Panc1 (cell line): Measurements from ENCODE around the gene LLPH. TPM values are rescaled to one million over a fixed set of nuclear protein-coding genes. Genes with fewer than 3 reads are reported as not detected.

Experiments
- ATAC-seq: fragments of 200-7000 bp; cut with Tn5 transposase; 2 replicates; pipeline ENCODE4 v1.9.1; 2020; ENCODE audit warnings: mild to moderate bottlenecking, moderate library complexity
- BruUV-seq: library from RNA; stranded (reverse); fragments of 400-500 nt; replicated peaks from 2 replicates; lab custom pipeline; 2021; lab: Mats Ljungman, UMichigan
- CTCF ChIA-PET: fragments of 300-600 bp; sonication (Branson Sonifier 250); formaldehyde crosslinking; loops from one replicate; lab custom pipeline; 2022; ENCODE audit warnings: antibody characterized with exemption; lab: Charles Lee
- POLR2A ChIA-PET: fragments of 300-600 bp; sonication (Branson Sonifier 250); formaldehyde crosslinking; loops from one replicate; lab custom pipeline; 2022; ENCODE audit warnings: antibody characterized with exemption; lab: Charles Lee
- DNase-seq: peaks from one replicate; pipeline ENCODE4 v3.0.0-alpha.2; 2010; ENCODE audit warnings: low read depth, low spot score
- H3K27ac ChIP-seq: 2 replicates; pipeline ENCODE4 v1.5.1; 2011; ENCODE audit warnings: mild to moderate bottlenecking, low read length, inconsistent platforms
- H3K27me3 ChIP-seq: fragments of 200-500 bp; sonication (Bioruptor generic); 2 replicates; pipeline ENCODE4 v1.6.0; 2014; ENCODE audit warnings: low read length, inconsistent platforms; ENCODE audit not compliant: control insufficient read depth, insufficient read depth
- H3K36me3 ChIP-seq: fragments of 200-500 bp; sonication (Bioruptor generic); 2 replicates; pipeline ENCODE4 v1.5.1; 2014; ENCODE audit warnings: inconsistent platforms, mild to moderate bottlenecking, low read length, moderate library complexity; ENCODE audit not compliant: control insufficient read depth, insufficient read depth
- H3K4me1 ChIP-seq: 2 replicates; pipeline ENCODE4 v1.5.1; 2011; ENCODE audit warnings: inconsistent platforms, mild to moderate bottlenecking, low read length, moderate library complexity; ENCODE audit not compliant: control insufficient read depth, insufficient read depth
- H3K4me3 ChIP-seq, 2 experiments: 2 replicates each; pipeline ENCODE4 v1.5.1; 2011 to 2012; ENCODE audit warnings: low read depth in 2 of 2, low read length in 2 of 2, mild to moderate bottlenecking in 2 of 2, inconsistent platforms in 1 of 2, moderate library complexity in 1 of 2
- H3K9me3 ChIP-seq: fragments of 200-500 bp; sonication (Bioruptor generic); 2 replicates; pipeline ENCODE4 v1.5.1; 2014; ENCODE audit warnings: low read depth, mild to moderate bottlenecking, inconsistent platforms, low read length, moderate library complexity; ENCODE audit not compliant: control insufficient read depth, insufficient read depth
- CTCF ChIP-seq: fragments of 450-650 bp; IDR thresholded peaks from 2 replicates; pipeline ENCODE4 v1.5.1; 2017; ENCODE audit warnings: mild to moderate bottlenecking
- POLR2AphosphoS5 ChIP-seq: IDR thresholded peaks from 2 replicates; pipeline ENCODE4 v1.6.1; 2012; ENCODE audit warnings: mild to moderate bottlenecking, low read depth, low read length, moderate library complexity
- REST ChIP-seq, 2 experiments: IDR thresholded peaks; 2 replicates each; pipeline ENCODE4 v1.6.1; 2011 to 2012; ENCODE audit warnings: low read depth in 2 of 2, control low read depth in 1 of 2, low read length in 1 of 2, mild to moderate bottlenecking in 1 of 2, moderate library complexity in 1 of 2; ENCODE audit not compliant: insufficient read depth in 1 of 2
- SIN3A ChIP-seq: IDR thresholded peaks from 2 replicates; pipeline ENCODE4 v1.6.1; 2012; ENCODE audit warnings: low read depth, mild to moderate bottlenecking, low read length, moderate library complexity, borderline replicate concordance; ENCODE audit not compliant: insufficient read depth
- TCF7L2 ChIP-seq: IDR thresholded peaks from 2 replicates; pipeline ENCODE4 v1.6.1; 2011; ENCODE audit warnings: mild to moderate bottlenecking, low read depth, low read length, inconsistent platforms
- in situ Hi-C: cut with HindIII; loops from 2 replicates; pipeline ENCODE4 v1.10.0; 2016; ENCODE audit warnings: low sequenced_read_pairs, low pct_unique_long_range_greater_than_20kb
- intact Hi-C: fragments of 100-400 bp; cut with micrococcal nuclease; formaldehyde crosslinking; loops from one replicate; pipeline ENCODE4 v1.10.0; 2022; ENCODE audit not compliant: unreplicated experiment
- total RNA-seq: library from RNA; stranded (reverse); gene quantifications from one replicate; pipeline ENCODE4 v1.2.1, GENCODE V29; 2021; ENCODE audit not compliant: unreplicated experiment

Gene LLPH
- total RNA-seq, 1 experiment from 2014 or later = 40.5 TPM

- ATAC-seq (no peak), DNase-seq (no peak)
- peak overlapping the region; percentile 97 for H3K27ac ChIP-seq
- H3K27me3 ChIP-seq = no peaks in the 10 kb centered on the region
- TF ChIP-seq SIN3A = no peak
- TF ChIP-seq TCF7L2 = no peak
- TF ChIP-seq CTCF = no peak
- no peak for TF ChIP-seq POLR2AphosphoS5
- no peak for TF ChIP-seq REST (IDR thresholded peaks at IDR 0.05; ENCODE audit: insufficient read depth in 1 of 2, low read depth in 2 of 2, low read length in 1 of 2)
- intact Hi-C loops = no loop called here
- peaks cover 7% of the 10 kb centered on the region; the same call in 1 of the 2 replicates for H3K9me3 ChIP-seq
- peak overlapping the region; percentile 64 to 86 for H3K4me3 ChIP-seq
- peaks cover 6% of the 10 kb centered on the region; the same call in 1 of the 2 replicates for H3K36me3 ChIP-seq
- H3K4me1 ChIP-seq = no peaks in the 10 kb centered on the region
- POLR2A ChIA-PET = interaction anchor here (1.3 kb wide), 1 partner anchor 22 kb away, joined by 3 read pairs; no protein-coding TSS in a partner anchor
- in situ Hi-C loops = no loop called here
- CTCF ChIA-PET = interaction anchor here (0.7 kb wide), 1 partner anchor 67 kb away, joined by 3 read pairs; no protein-coding TSS in a partner anchor
- BruUV-seq = TSS peak; percentile 45
Observed at GRCh38 chr12:66168410-66168809, 37.9 kb upstream of the LLPH start.

- in situ Hi-C loops = no loop called here
- intact Hi-C loops = no loop called here
Observed at GRCh38 chr12:66166561-66166960, 36.0 kb upstream of the LLPH start.

More at GRCh38 chr12:66166561-66166960, 36.0 kb upstream of the LLPH start:
- H3K4me1 ChIP-seq = 0 out of 2 replicates have a peak, but pooled peaks cover 4% of the 10 kb centered on the region
- no peak for ATAC-seq
- BruUV-seq = no TSS peak
- H3K27ac ChIP-seq = no peak overlapping the region
- peaks cover 7% of the 10 kb centered on the region; the same call in 1 of the 2 replicates for H3K9me3 ChIP-seq
- CTCF ChIA-PET = no interaction called here
- no peak for TF ChIP-seq TCF7L2
- TF ChIP-seq SIN3A = no peak
- no peak for TF ChIP-seq REST (IDR thresholded peaks at IDR 0.05; ENCODE audit: insufficient read depth in 1 of 2, low read depth in 2 of 2, low read length in 1 of 2)
- TF ChIP-seq POLR2AphosphoS5 = no peak
- TF ChIP-seq CTCF = no peak
- no peak overlapping the region for H3K4me3 ChIP-seq
- DNase-seq = no peak
- peaks cover 6% of the 10 kb centered on the region; the same call in 1 of the 2 replicates for H3K36me3 ChIP-seq
- POLR2A ChIA-PET = no interaction called here
- no peaks in the 10 kb centered on the region for H3K27me3 ChIP-seq
